ENCODE data around the gene ATF6.
A peak's percentile ranks its signal among the peaks of the same experiment; 100 is the strongest.

The ATF6 gene

GRCh38 chr1:161940866-161941591 is 174.9 kb downstream of the ATF6 start:
- no peak for DNase-seq (ENCODE audit: low read depth in 2 of 2)

- DNase-seq (ENCODE audit: low read depth in 2 of 2) = no peak
Observed at GRCh38 chr1:161941726-161942436, 175.8 kb downstream of the ATF6 start.

GRCh38 chr1:161943737-161944136 is 177.6 kb downstream of the ATF6 start:
- no peak for DNase-seq (ENCODE audit: low read depth in 2 of 2)

- DNase-seq (ENCODE audit: low read depth in 2 of 2) = no peak
Observed at GRCh38 chr1:161944381-161944780, 178.3 kb downstream of the ATF6 start.

- DNase-seq (ENCODE audit: low read depth in 2 of 2) = no peak
Observed at GRCh38 chr1:161945306-161946060, 179.4 kb downstream of the ATF6 start.

GRCh38 chr1:161946071-161946987 is 180.2 kb downstream of the ATF6 start:
- no peak for DNase-seq (ENCODE audit: low read depth in 2 of 2)

GRCh38 chr1:161948435-161948834 is 182.3 kb downstream of the ATF6 start:
- DNase-seq (ENCODE audit: low read depth in 2 of 2) = no peak

- no peak for DNase-seq (ENCODE audit: low read depth in 2 of 2)
Observed at GRCh38 chr1:161949548-161949947, 183.4 kb downstream of the ATF6 start.

- no peak for DNase-seq (ENCODE audit: low read depth in 2 of 2)
Observed at GRCh38 chr1:161950377-161950776, 184.3 kb downstream of the ATF6 start.

GRCh38 chr1:161951646-161952045 is 185.5 kb downstream of the ATF6 start:
- no peak for DNase-seq (ENCODE audit: low read depth in 2 of 2)

- DNase-seq (ENCODE audit: low read depth in 2 of 2) = no peak
Observed at GRCh38 chr1:161952607-161953172, 186.6 kb downstream of the ATF6 start.

GRCh38 chr1:161953256-161953920 is 187.3 kb downstream of the ATF6 start:
- DNase-seq (ENCODE audit: low read depth in 2 of 2) = no peak

GRCh38 chr1:161954050-161954449 is 187.9 kb downstream of the ATF6 start:
- no peak for DNase-seq (ENCODE audit: low read depth in 2 of 2)

GRCh38 chr1:161954466-161954865 is 188.3 kb downstream of the ATF6 start:
- no peak for DNase-seq (ENCODE audit: low read depth in 2 of 2)

- DNase-seq (ENCODE audit: low read depth in 2 of 2) = no peak
Observed at GRCh38 chr1:161955606-161956005, 189.5 kb downstream of the ATF6 start.

- no peak for DNase-seq (ENCODE audit: low read depth in 2 of 2)
Observed at GRCh38 chr1:161956097-161956496, 190.0 kb downstream of the ATF6 start.

- DNase-seq (ENCODE audit: low read depth in 2 of 2) = no peak
Observed at GRCh38 chr1:161956930-161957329, 190.8 kb downstream of the ATF6 start.

GRCh38 chr1:161958425-161958824 is 192.3 kb downstream of the ATF6 start:
- no peak for DNase-seq (ENCODE audit: low read depth in 2 of 2)

GRCh38 chr1:161962091-161962887 is 196.2 kb downstream of the ATF6 start:
- peak in 1 of 2 donors; percentile 9 for DNase-seq (ENCODE audit: low read depth in 2 of 2)

GRCh38 chr1:161966067-161966466 is 199.9 kb downstream of the ATF6 start:
- no peak for DNase-seq (ENCODE audit: low read depth in 2 of 2)

All from stimulated activated CD4-positive, alpha-beta T cell treated with anti-CD3 and anti-CD28 coated beads, Interleukin-1b, Interleukin-23, amount 100 ng/mL, for 1 hour (primary cell).